Measurements from ENCODE around the gene HTRA1. TPM values are rescaled to one million over a fixed set of nuclear protein-coding genes. Genes with fewer than 3 reads are reported as not detected.

Gene HTRA1
- total and polyA plus RNA-seq, 9 of the 15 experiments (the other 6 are each of a cell fraction or from before 2014, with no cell fraction given), result 0.06 to 0.16 (median 0.13) TPM; not detected in 5

DNA sequence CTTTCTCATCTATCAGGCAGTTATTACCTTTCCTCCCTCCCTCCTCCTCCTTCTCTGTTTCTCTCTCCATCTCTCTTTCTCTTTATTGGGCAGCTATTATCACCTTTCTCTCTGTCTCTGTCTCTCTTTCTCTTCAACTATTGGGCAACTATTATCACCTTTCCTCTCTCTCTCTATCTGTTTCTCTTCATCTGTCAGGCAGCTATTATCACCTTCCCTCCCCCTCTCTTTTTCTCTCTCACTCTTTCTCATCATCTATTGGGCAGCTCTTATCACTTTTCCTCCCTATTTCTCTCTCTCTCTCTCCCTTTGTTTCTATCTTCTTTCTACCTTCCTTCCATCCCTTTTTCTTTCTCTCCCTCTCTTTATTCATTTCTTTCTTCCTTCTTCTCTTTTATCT lies 100.4 kb downstream of the HTRA1 start:
- DNase-seq (ENCODE audit: extremely low read depth in 1 of 4, low spot score in 3 of 4), result no peak
- H3K9me1 ChIP-seq (ENCODE audit: control insufficient read depth, insufficient read depth, low read length), result no peaks in the 10 kb centered on the region
- intact Hi-C loops (cut with micrococcal nuclease), result loop anchor here (10.0 kb wide), 1 partner anchor 217 kb away; no protein-coding TSS in a partner anchor
- FAIRE-seq, result no peak
- no peak overlapping the region for H3K27ac ChIP-seq (ENCODE audit: extremely low read depth, low read depth, low read length)
- no peaks in the 10 kb centered on the region for H3K79me2 ChIP-seq (ENCODE audit: control insufficient read depth, insufficient read depth, low read length)
- ChIA-PET CTCF (ENCODE audit: low intra/inter-chr PET ratio) (interaction anchor here (0.6 kb wide), 1 partner anchor 128 kb away, joined by 7 read pairs; no protein-coding TSS in a partner anchor), POLR2A (no interaction called here)
- no peaks in the 10 kb centered on the region for H3K36me3 ChIP-seq (ENCODE audit: control insufficient read depth, insufficient read depth, low read length)
- BruUV-seq (replicated peaks), result no TSS peak
- H2AFZ ChIP-seq (ENCODE audit: low read depth, low read length), result no peak overlapping the region
- no peak overlapping the region for H3K4me3 ChIP-seq
- in situ Hi-C loops (cut with MboI), result no loop called here
- no peaks in the 10 kb centered on the region for H4K20me1 ChIP-seq (replicated peaks; ENCODE audit: control insufficient read depth, insufficient read depth, low read length)
- no peak overlapping the region for H3K9ac ChIP-seq (ENCODE audit: insufficient read depth in 1 of 2, low read depth in 2 of 2, low read length in 2 of 2)
- H3K4me2 ChIP-seq (ENCODE audit: insufficient read depth, low read length), result no peak overlapping the region
- ATAC-seq, result no peak
- H3K27me3 ChIP-seq (ENCODE audit: control insufficient read depth in 2 of 2, insufficient read depth in 2 of 2, low read length in 2 of 2), result peaks cover 0 to 4% of the 10 kb centered on the region in 2 experiments; a peak in 1 of 5 replicates
- no peaks in the 10 kb centered on the region for H3K4me1 ChIP-seq (replicated peaks in 1 of 2; ENCODE audit: control insufficient read depth in 2 of 2, insufficient read depth in 2 of 2, low read length in 2 of 2)
- no peaks in the 10 kb centered on the region for H3K9me3 ChIP-seq (replicated peaks; ENCODE audit: control insufficient read depth, insufficient read depth, low read depth, low read length)
- TF ChIP-seq KAT7 (CRISPR knock-in tag; IDR thresholded peaks at IDR 0.05; ENCODE audit: borderline replicate concordance), result no peak
- TF ChIP-seq SMARCA4 (IDR thresholded peaks at IDR 0.05), result no peak
- TF ChIP-seq FOXP4 (CRISPR knock-in tag; IDR thresholded peaks at IDR 0.05; ENCODE audit: borderline replicate concordance), result no peak
- no peak for TF ChIP-seq ZC3H11A (IDR thresholded peaks at IDR 0.05; ENCODE audit: low read depth, low read length)
- TF ChIP-seq GABPB2 (CRISPR knock-in tag; conservative IDR thresholded peaks at IDR 0.05), result no peak
- TF ChIP-seq ZEB2 (IDR thresholded peaks at IDR 0.05), result no peak
- no peak for TF ChIP-seq ZBTB7A (IDR thresholded peaks at IDR 0.05; ENCODE audit: borderline replicate concordance, control insufficient read depth, low read depth, low read length)
- no peak for TF ChIP-seq NFE2 (IDR thresholded peaks at IDR 0.05; ENCODE audit: low read depth)
- no peak for TF ChIP-seq NUFIP1 (IDR thresholded peaks at IDR 0.05; ENCODE audit: partially characterized antibody)
- no peak for TF ChIP-seq BRF1 (IDR thresholded peaks at IDR 0.05; ENCODE audit: borderline replicate concordance, extremely low read depth, insufficient read length)
- no peak for TF ChIP-seq FOSL1 (tag; conservative IDR thresholded peaks at IDR 0.05)

Small RNAs within 50 kb of the gene (microRNA-seq; reads per million reads assigned to microRNA genes)
- gene MIR3941 (ENCODE audit: borderline microRNAs expressed), result not detected

Small RNAs within 50 kb of the gene (small RNA-seq; reads per million reads assigned to genes)
- not detected for gene MIR3941

Other genes starting within 250 kb of the HTRA1 start
- gene BTBD16, start 190.3 kb upstream of the HTRA1 start, total RNA-seq (2014; rRNA removed), result not detected in 2 replicates
- gene BTBD16, start 190.3 kb upstream of the HTRA1 start, total RNA-seq (2014; rRNA removed; fragmentation: Illumina TruSeq; extraction: Trizol), result not detected in 2 replicates
- gene BTBD16, start 190.3 kb upstream of the HTRA1 start, total RNA-seq (2015; rRNA removed; fragmentation: Illumina TruSeq; extraction: Trizol), result not detected in 2 replicates
- gene BTBD16, start 190.3 kb upstream of the HTRA1 start, total RNA-seq (2021), result not detected in 2 replicates
- 0.11 TPM in 1 of 2 replicates, not detected in the other for gene BTBD16, start 190.3 kb upstream of the HTRA1 start, polyA plus RNA-seq (2011; rRNA removed)
- gene BTBD16, start 190.3 kb upstream of the HTRA1 start, polyA plus RNA-seq (2014; fragmentation: Illumina TruSeq; extraction: Trizol), result not detected in 2 replicates
- not detected for gene BTBD16, start 190.3 kb upstream of the HTRA1 start, polyA plus RNA-seq (2014; fragmentation: Nextera tagmentation; extraction: Ambion mirVana)
- gene BTBD16, start 190.3 kb upstream of the HTRA1 start, polyA plus RNA-seq (2014; rRNA removed), result not detected in 2 replicates
- gene PLEKHA1, start 86.8 kb upstream of the HTRA1 start, total RNA-seq (2014; rRNA removed), result 0.05 and 0.24 TPM in 2 replicates
- gene PLEKHA1, start 86.8 kb upstream of the HTRA1 start, total RNA-seq (2014; rRNA removed; fragmentation: Illumina TruSeq; extraction: Trizol), result 0.83 and 1.2 TPM in 2 replicates
- 0.72 and 1.2 TPM in 2 replicates for gene PLEKHA1, start 86.8 kb upstream of the HTRA1 start, total RNA-seq (2015; rRNA removed; fragmentation: Illumina TruSeq; extraction: Trizol)
- 1.0 and 1.1 TPM in 2 replicates for gene PLEKHA1, start 86.8 kb upstream of the HTRA1 start, total RNA-seq (2021)
- 1.6 and 4.7 TPM in 2 replicates for gene PLEKHA1, start 86.8 kb upstream of the HTRA1 start, polyA plus RNA-seq (2011; rRNA removed)
- gene PLEKHA1, start 86.8 kb upstream of the HTRA1 start, polyA plus RNA-seq (2014; fragmentation: Illumina TruSeq; extraction: Trizol), result 0.51 and 0.68 TPM in 2 replicates
- gene PLEKHA1, start 86.8 kb upstream of the HTRA1 start, polyA plus RNA-seq (2014; fragmentation: Nextera tagmentation; extraction: Ambion mirVana), result under 1 TPM; 0.24 to 0.29 TPM
- 0.80 and 1.1 TPM in 2 replicates for gene PLEKHA1, start 86.8 kb upstream of the HTRA1 start, polyA plus RNA-seq (2014; rRNA removed)
- gene ARMS2, start 6.9 kb upstream of the HTRA1 start, total RNA-seq (2014; rRNA removed), result not detected in 2 replicates
- gene ARMS2, start 6.9 kb upstream of the HTRA1 start, total RNA-seq (2014; rRNA removed; fragmentation: Illumina TruSeq; extraction: Trizol), result not detected in 2 replicates
- not detected in 2 replicates for gene ARMS2, start 6.9 kb upstream of the HTRA1 start, total RNA-seq (2015; rRNA removed; fragmentation: Illumina TruSeq; extraction: Trizol)
- not detected in 2 replicates for gene ARMS2, start 6.9 kb upstream of the HTRA1 start, total RNA-seq (2021)
- not detected in 2 replicates for gene ARMS2, start 6.9 kb upstream of the HTRA1 start, polyA plus RNA-seq (2011; rRNA removed)
- not detected in 2 replicates for gene ARMS2, start 6.9 kb upstream of the HTRA1 start, polyA plus RNA-seq (2014; fragmentation: Illumina TruSeq; extraction: Trizol)
- gene ARMS2, start 6.9 kb upstream of the HTRA1 start, polyA plus RNA-seq (2014; fragmentation: Nextera tagmentation; extraction: Ambion mirVana), result not detected
- gene ARMS2, start 6.9 kb upstream of the HTRA1 start, polyA plus RNA-seq (2014; rRNA removed), result not detected in 2 replicates
- gene DMBT1, start 99.2 kb downstream of the HTRA1 start, total RNA-seq (2014; rRNA removed), result not detected in 2 replicates
- not detected in 2 replicates for gene DMBT1, start 99.2 kb downstream of the HTRA1 start, total RNA-seq (2014; rRNA removed; fragmentation: Illumina TruSeq; extraction: Trizol)
- not detected in 2 replicates for gene DMBT1, start 99.2 kb downstream of the HTRA1 start, total RNA-seq (2015; rRNA removed; fragmentation: Illumina TruSeq; extraction: Trizol)
- 0.07 TPM in 2 replicates for gene DMBT1, start 99.2 kb downstream of the HTRA1 start, total RNA-seq (2021)
- 0.01 TPM in 1 of 2 replicates, not detected in the other for gene DMBT1, start 99.2 kb downstream of the HTRA1 start, polyA plus RNA-seq (2011; rRNA removed)
- gene DMBT1, start 99.2 kb downstream of the HTRA1 start, polyA plus RNA-seq (2014; fragmentation: Illumina TruSeq; extraction: Trizol), result not detected in 2 replicates
- not detected for gene DMBT1, start 99.2 kb downstream of the HTRA1 start, polyA plus RNA-seq (2014; fragmentation: Nextera tagmentation; extraction: Ambion mirVana)
- not detected in 2 replicates for gene DMBT1, start 99.2 kb downstream of the HTRA1 start, polyA plus RNA-seq (2014; rRNA removed)
- not detected in 2 replicates for gene C10orf120, start 238.3 kb downstream of the HTRA1 start, total RNA-seq (2014; rRNA removed)
- gene C10orf120, start 238.3 kb downstream of the HTRA1 start, total RNA-seq (2014; rRNA removed; fragmentation: Illumina TruSeq; extraction: Trizol), result not detected in 2 replicates
- not detected in 2 replicates for gene C10orf120, start 238.3 kb downstream of the HTRA1 start, total RNA-seq (2015; rRNA removed; fragmentation: Illumina TruSeq; extraction: Trizol)
- gene C10orf120, start 238.3 kb downstream of the HTRA1 start, total RNA-seq (2021), result not detected in 2 replicates
- not detected in 2 replicates for gene C10orf120, start 238.3 kb downstream of the HTRA1 start, polyA plus RNA-seq (2011; rRNA removed)
- gene C10orf120, start 238.3 kb downstream of the HTRA1 start, polyA plus RNA-seq (2014; fragmentation: Illumina TruSeq; extraction: Trizol), result not detected in 2 replicates
- not detected for gene C10orf120, start 238.3 kb downstream of the HTRA1 start, polyA plus RNA-seq (2014; fragmentation: Nextera tagmentation; extraction: Ambion mirVana)
- gene C10orf120, start 238.3 kb downstream of the HTRA1 start, polyA plus RNA-seq (2014; rRNA removed), result not detected in 2 replicates

All from K562 (cell line).